ENCODE data around the gene HTR1A.

DNA sequence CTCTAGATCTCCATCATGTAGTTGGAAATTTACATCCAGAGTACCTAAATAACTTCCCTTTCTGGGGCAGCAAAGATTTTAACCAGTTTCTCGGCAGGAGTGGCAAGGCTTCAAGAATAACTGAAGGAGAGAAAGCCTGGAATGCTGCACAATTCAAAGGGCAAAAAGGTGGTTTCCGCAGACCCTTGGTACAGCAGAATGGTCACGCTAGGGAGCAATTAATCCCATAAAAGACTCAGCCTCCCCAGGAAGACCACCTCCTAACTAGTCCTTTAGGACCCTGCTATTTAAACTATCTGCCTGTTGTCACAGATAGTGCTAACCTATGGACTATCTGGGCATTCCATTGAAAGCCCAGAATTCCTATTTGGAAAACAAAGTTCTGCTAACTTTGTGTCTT is 3.6 kb downstream of the HTR1A start:
- TF ChIP-seq POLR2A (IDR thresholded peaks at IDR 0.05; ENCODE audit: control extremely low read depth in 1 of 2, low read depth in 2 of 2, low read length in 2 of 2) (no peak), MAFK (IDR thresholded peaks at IDR 0.05; ENCODE audit: low read depth, low read length) (no peak), KDM1A (IDR thresholded peaks at IDR 0.05; ENCODE audit: borderline replicate concordance, low read length) (no peak), EZH2 (IDR thresholded peaks at IDR 0.05; ENCODE audit: low read depth, low read length, severe bottlenecking) (no peak), CREB1 (IDR thresholded peaks at IDR 0.05) (no peak), RAD21 (IDR thresholded peaks at IDR 0.05 in 1 of 2, conservative IDR thresholded peaks at IDR 0.05 in 1 of 2; ENCODE audit: low read depth in 2 of 2, low read length in 2 of 2) (no peak)
- TF ChIP-seq, protein P1, sequence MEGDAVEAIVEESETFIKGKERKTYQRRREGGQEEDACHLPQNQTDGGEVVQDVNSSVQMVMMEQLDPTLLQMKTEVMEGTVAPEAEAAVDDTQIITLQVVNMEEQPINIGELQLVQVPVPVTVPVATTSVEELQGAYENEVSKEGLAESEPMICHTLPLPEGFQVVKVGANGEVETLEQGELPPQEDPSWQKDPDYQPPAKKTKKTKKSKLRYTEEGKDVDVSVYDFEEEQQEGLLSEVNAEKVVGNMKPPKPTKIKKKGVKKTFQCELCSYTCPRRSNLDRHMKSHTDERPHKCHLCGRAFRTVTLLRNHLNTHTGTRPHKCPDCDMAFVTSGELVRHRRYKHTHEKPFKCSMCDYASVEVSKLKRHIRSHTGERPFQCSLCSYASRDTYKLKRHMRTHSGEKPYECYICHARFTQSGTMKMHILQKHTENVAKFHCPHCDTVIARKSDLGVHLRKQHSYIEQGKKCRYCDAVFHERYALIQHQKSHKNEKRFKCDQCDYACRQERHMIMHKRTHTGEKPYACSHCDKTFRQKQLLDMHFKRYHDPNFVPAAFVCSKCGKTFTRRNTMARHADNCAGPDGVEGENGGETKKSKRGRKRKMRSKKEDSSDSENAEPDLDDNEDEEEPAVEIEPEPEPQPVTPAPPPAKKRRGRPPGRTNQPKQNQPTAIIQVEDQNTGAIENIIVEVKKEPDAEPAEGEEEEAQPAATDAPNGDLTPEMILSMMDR (IDR thresholded peaks at IDR 0.05; ENCODE audit: control extremely low read depth in 1 of 3, insufficient read depth in 1 of 3, low read depth in 1 of 3, low read length in 3 of 3) = no peak
